NCI-H1694 treated with DMSO at 0.1 percent for 48 hours (cell line): Measurements from ENCODE around the gene STRADB.
"Not testable (repeated sequence)": the region's sequence is repeated elsewhere in the genome, so short reads cannot be mapped to it uniquely, and the experiment has no call there.

ENCODE experiments used
- DNase-seq: peaks from one replicate; lab custom pipeline; 2025; lab: John Stamatoyannopoulos, UW

STRADB gene

DNA sequence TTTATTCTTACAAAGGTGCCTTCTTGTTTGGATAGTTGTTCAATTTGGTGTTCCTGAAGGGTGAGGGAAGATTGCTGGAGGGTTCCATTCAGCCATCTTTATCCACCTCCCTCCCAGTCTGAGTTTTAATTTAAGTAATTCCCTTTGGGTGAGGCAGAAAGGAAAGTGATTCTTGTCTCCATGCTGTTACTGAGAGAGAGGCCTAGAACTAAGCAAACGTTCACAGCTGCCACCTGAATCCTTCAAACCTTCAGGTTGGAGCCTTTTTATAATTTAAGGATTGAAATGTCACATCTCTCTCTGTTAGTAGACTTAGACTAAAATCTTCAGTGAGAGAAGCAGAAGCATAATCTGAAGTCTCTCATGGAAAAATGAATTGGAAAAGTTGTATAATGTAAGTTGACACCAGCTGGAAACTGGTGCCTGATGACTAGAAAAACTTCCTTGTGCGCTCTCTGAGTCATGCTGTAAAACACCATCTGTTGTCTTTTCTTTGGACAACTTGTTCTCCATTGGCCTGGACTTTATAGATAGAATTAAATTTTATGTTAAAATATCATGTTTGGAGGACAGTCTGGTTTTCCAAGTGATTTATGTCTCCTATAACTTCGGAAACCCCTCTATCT lies 14.6 kb downstream of the STRADB start:
- DNase-seq: peak; percentile 76

DNA sequence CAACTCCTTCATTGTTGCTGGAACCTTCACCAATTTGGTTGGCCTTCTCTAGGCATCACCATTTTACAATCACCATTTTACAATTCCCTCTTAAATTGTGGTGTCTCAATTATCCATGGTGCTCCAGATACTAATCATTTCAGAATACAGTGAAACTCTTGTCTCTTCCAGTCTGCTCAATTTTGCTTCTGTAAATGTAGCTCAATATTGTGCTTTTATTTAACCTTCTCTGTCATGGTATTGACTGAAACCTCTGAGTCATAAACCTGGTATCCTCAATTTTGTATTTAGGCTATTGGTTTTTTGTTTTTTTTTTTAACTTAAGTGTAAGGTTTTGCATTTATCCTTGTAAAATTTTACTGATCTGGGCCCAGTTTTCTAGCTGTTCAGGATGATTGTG lies 16.1 kb downstream of the STRADB start:
- no peak for DNase-seq

DNA sequence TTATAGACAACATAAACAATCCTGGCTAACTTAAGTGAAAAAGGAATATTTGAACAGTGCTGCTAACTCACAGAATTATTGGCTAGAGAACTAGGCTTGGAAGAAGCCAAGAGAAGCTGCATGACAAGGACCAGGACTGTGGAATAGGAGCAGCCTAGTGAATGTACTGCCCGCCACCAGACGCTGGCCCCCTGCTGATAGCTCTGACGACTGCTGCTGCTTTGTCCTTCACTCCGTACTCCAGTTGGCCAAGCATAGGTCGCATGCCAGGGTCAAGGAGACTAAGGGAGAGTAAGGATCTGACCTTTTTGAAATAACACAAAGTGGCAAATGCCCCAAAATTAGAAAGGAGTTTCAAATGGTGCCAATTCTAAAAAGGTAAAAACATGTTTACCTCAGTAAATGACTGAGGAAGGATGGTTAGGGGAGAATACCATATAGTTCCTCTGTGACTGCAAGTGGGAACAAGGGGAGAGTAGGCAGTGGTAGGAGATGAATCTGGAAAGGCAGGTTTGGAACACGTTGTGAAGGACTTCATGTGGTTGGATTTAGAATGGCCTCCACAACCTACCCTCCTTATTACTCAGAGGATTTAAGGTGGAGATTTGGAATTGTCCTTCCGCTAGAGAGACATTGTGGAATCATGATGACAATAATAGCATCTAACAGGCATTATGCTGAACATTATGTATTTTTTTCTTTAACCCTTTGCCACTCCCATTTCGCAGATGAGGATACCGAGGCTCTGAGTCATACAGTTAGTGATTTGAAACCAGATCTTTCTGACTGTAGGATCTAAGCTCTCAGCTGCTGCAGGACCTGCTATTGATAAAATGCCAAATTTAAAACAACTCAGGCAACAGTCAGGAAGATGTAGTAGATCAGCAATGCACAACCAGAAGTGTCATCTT lies 19.5 kb downstream of the STRADB start:
- no peak for DNase-seq

DNA sequence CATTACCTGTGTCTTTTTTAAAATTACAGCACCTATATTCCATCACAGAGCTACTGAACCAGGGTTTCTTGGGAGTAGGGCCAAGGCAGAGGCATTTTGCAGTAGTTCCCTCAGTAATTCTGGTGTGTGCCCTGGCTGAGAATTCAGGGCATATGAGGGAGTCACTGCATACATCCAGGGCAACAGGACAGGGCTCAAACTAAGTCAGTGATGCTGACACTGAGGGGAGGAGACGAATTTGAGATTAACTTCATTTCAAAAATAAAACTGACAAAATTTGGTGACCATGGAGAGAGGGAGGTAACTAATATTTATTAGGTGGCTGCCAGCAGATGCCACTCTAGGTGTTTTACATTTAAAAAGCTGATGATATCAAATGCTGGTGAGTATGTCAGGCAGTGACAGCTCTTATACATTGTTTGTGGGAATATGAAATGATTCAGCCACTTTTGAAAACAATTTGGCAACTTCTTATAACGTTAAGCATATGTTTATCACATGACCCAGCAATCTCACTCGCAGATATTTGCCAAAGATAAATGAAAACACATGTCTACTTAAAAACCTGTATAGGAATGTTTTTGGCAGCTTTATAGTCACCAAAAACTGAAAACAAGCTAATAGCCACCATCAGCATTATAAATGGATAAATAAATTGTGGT lies 20.3 kb downstream of the STRADB start:
- DNase-seq: no peak

DNA sequence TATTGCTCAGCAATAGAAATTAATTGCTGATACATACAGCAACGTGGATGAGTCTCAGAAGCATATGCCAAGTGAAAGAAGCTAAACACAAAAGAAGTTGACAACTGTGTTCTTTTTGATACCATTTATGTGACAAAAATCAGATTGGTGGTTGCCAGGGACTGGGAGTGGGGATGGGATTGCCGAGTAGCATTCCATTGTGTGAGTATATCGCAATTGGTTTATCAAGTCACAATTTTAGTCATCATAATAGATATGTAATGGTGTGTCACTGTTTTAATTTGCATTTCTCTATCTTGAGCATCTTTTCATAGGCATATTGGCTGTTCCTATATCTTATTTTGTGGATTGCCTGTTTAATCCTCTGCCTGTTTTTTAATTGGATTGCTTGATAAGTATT lies 20.9 kb downstream of the STRADB start:
- DNase-seq: no peak

GRCh38 chr2:201482543-201482942 lies 31.0 kb downstream of the STRADB start:
- DNase-seq: no peak

GRCh38 chr2:201483342-201483741 lies 31.8 kb downstream of the STRADB start:
- no peak for DNase-seq

GRCh38 chr2:201483758-201484157 lies 32.2 kb downstream of the STRADB start:
- not testable (repeated sequence) for DNase-seq

DNA sequence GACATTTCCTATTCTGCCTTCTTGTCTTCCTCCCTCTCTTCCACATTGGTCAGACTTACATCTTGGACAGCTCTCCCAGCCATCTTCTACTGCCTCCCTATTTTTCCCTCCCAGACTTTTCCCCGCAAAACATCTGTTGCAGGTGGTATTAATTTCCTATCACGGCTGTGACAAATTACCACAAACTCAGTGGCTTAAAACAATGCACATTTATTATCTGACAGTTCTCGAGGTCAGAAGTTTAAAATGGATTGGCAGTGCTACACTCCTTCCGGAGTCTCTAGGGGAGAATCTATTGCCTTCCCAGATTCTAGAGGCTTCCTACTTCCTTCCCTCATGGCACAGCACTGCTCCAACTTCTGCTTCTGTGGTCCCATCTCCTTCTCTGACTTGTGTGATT lies 33.3 kb downstream of the STRADB start:
- no peak for DNase-seq

GRCh38 chr2:201490291-201490690 lies 38.8 kb downstream of the STRADB start:
- DNase-seq: no peak

- DNase-seq: no peak
Observed at GRCh38 chr2:201496785-201497184, 45.2 kb downstream of the STRADB start.

- DNase-seq: no peak
Observed at GRCh38 chr2:201500534-201500933, 49.0 kb downstream of the STRADB start.

GRCh38 chr2:201502713-201503112 lies 51.2 kb downstream of the STRADB start:
- DNase-seq: no peak

- no peak for DNase-seq
Observed at GRCh38 chr2:201507725-201508124, 56.2 kb downstream of the STRADB start.

- no peak for DNase-seq
Observed at GRCh38 chr2:201513271-201513670, 61.7 kb downstream of the STRADB start.

DNA sequence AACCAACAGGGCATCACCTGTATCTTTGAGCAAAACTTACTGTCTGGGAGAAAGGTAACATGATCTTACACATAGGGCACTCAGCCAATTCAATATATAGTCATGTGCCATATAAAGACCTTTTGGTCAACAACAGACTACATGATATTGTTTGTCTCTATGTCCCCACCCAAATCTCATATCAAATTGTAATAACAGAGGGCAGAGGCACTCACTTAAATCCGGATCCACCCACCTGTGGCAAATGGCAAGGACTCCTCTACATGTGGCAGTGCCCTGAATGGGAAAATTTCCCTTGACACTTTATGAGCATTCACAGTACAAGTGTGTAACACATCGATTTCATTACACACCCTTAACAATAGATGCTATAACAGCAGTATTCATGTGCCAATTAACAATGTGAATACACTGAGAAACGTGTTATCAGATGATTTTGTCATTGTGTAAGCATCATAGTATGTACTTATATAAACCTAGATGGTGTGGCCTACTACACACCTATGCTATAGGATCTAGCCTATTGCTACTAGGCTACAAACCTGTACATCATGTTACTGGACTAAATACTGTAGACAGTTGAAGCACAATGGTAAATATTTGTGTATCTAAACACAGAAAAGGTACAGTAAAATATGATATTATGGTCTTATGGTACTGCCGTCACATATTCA lies 64.2 kb downstream of the STRADB start:
- no peak for DNase-seq

- no peak for DNase-seq
Observed at GRCh38 chr2:201517094-201517493, 65.6 kb downstream of the STRADB start.

DNA sequence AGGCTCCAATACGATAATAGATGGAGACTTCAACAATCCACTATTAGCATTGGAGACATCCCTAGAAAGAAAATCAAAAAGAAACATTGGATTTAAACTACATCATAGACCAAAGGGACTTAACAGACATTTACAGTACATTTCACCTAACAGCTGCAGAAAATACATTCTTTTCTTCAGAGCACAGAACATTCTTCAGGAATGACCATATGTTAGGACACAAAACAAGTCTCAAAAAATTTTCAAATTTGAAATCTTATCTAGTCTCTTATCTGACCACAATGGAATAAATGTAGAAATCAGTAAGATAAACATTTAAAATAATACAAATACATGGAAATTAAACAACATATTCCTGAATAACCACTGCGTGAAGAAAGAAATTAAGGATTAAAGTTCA lies 68.7 kb downstream of the STRADB start:
- DNase-seq: no peak

DNA sequence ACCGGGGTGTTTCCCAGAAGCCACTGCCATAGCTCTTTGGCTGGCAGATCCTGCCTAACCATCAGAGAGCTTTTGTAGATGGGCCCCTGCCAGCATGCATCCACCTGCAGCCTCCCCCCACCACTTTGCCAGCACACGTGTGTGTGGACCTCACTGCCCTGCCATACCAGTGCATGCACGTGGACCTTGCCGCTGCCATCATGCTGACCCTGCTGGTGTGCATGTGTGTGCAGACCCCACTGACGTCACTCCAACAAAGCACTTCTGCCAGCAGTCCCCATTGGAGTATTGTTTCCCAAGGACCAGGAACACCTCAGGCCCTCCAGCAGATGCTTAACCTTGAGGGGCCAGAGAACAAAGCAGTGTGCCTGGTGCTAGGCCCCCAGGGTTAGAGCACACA lies 71.4 kb downstream of the STRADB start:
- no peak for DNase-seq

DNA sequence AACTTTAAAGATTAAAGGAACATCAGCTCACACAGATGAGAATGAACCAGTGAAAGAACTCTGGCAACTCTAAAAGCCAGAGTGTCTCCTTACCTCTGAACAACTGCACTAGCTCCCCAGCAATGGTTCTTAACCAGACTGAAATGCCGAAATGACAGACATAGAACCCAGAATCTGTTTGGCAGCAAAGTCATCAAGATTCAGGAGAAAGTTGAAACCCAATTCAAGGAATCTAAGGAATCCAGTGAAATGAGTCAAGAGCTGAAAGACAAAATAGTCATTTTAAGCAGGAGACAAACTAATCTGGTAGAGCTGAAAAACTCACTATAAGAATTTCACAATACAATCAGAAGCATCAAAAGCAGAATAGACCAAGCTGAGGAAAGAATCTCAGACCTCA lies 72.0 kb downstream of the STRADB start:
- DNase-seq: no peak
